Measurements from ENCODE around the gene PEX11A. TPM values are rescaled to one million over a fixed set of nuclear protein-coding genes. Genes with fewer than 3 reads are reported as not detected.
A peak's percentile ranks its signal among the peaks of the same experiment; 100 is the strongest.

PEX11A gene
- polyA plus RNA-seq, 10 donors: 3.0 to 7.0 (median 4.9) TPM

DNA sequence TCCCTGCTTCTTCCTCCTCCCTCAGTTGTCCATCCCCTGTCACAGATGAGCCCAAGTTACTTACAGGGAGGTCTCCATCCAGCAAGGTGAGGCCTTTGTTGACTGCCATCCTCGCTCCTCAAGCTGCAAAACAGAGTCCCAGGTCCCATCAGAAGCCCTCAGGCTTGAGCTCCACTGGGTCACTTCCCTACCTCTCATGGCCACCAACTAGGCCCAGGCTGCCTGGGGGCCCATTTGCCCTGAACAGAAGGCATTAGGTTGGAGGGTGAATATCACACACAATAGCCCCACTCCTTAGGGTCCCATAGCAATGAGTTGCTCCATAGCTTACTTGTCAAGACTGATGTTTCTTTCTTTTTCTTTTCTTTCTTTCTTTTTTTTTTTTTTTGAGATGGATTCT, 13.2 kb downstream of the PEX11A start:
- no peak for DNase-seq

- no peak for DNase-seq
Observed at GRCh38 chr15:89675606-89676005, 14.9 kb downstream of the PEX11A start.

DNA sequence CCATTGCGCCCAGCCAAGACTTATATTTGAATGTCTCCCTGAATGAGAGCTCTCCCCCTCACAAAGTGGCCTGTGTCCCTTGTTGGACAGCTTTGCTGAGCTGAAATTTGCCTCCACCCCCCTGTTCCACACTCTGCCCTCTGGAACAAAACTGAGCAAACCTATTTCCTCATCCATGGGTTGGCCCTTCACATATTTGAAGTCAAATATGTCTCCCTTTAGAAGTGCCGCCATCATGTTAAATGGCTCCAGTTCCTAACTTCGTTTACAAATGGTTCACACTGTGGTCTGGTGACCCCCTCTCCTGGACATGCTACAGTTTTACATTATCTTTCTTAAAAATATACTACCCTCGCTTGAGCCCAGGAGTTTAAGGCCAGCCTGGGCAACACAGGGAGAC, 16.0 kb downstream of the PEX11A start:
- DNase-seq: no peak

DNA sequence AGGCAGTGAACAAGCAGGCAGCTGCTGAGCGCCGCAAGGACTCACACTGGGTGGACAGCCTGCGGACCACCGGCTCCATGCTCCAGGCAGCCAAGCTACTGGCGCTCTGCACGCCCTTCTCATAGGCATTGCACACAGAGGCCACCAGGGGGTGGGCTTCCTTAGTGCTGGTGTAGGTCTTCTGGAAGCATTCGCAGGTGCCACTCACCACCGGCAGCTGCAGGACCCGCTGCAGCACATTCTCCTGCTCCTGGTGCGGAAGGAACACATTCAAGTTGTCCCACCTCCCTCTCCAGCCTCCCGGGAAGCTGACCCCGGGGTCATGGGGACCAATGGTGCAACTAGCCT, 17.4 kb downstream of the PEX11A start:
- DNase-seq: no peak

DNA sequence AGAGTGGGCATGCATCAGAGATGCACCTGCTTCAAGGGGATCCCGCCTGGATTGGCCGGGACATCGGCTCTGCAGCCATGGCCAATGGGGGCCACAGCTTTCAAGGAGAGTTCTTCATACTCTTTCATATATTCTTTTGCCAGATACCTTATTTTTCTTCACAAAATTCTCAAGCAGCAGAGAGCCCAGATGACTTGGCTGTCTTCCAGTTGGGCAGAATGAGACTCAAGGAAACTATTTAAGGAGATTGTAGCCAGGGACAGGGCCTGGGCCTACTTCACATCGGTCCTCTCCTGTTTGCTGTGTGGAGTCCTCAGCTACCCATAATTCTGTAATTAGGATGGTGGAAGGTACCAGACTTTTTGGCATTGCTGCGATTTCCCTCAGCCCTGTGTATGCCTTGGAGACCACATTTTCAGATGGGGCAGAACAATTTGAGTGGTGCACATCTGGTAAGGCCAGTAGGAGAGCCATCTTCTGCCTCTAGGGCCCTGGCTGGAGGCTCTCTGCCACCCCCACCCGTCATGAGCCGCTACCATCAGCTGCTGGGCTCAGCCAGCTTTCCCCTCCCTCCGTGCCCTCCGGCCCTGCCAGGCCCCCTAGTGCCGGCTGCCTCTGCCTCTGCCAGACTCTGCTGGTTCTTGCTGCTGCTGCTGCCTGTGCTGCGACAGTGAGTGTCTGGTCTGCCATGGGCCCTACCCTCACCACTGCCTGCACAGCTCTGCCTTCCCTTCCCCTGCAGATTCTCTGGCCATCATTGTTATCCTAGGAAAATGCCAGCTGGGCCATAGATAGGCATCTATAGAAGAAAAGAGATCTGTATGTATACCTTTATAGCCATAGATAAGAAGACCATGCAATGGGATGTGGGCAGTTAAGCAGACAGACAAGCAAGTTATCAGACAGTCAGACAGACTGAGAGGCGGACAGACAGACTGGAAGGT, 18.1 kb downstream of the PEX11A start:
- no peak for DNase-seq

GRCh38 chr15:89671687-89672086, 18.9 kb downstream of the PEX11A start:
- no peak for DNase-seq

- DNase-seq: no peak
Observed at GRCh38 chr15:89670971-89671560, 19.5 kb downstream of the PEX11A start.

DNA sequence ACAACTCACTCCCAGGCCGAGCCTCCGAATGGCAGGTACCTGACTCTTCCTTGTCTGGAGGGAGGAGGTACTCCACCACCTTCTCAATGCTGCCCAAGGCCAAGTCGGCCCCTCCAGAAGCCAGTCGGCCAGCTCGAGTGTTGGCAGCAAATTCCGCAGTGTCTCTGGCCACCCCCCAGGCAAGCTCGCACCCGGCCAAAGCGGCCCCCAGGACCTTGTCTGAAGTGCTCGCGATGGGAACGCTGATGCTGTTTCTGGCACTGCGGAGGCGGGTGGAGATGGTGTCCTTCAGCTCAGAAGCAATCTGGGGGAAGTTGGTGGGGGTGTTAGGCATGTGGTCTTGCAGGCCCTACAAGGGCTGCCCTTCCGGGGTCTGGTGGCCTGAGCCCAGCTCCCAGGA, 20.6 kb downstream of the PEX11A start:
- DNase-seq: no peak

DNA sequence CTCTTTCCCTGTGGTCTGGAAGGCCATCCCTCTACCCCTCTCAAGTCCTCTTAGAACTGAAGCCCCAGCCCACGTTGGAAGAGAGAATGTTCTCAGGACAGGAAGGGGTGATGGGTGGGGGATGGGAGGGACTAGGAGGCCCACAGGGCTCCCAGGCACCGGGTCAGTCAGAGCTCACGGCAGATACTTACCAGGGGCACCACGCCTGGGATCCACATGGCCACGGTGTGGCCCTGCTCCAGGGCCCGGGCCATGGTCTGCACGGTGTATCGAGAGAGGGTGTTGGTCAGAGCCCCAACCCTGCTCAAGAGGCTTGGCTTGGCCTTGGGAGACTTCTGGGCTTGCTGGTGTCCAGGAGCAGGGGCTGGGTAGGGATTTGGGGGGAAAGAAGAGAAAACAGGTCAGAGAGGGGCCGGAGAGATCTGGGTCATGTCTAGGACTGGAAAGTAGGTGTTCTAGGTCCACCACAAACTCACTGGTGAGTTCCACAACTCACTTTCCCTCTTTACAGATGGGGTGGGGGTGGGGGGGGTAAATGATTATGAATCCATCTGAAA, 21.2 kb downstream of the PEX11A start:
- DNase-seq: no peak

DNA sequence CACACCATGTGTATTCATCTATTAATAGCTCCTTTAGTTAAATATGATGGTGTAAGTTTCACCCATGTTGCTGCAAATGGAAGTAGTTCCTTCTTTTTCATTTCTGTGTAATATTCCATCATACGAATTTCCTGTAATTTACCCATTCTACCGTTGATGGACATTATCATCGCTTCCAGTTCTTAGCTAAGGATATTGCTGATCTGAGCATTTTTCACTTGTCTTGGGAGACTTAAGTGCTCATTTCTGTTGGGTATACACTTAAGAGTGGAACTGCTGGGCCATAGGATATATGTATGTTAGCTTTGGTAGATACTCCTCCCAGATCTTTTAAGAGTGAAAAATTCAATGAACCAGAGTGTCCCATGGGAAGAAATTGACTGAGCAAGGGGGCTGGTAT, 22.4 kb downstream of the PEX11A start:
- DNase-seq: no peak

DNA sequence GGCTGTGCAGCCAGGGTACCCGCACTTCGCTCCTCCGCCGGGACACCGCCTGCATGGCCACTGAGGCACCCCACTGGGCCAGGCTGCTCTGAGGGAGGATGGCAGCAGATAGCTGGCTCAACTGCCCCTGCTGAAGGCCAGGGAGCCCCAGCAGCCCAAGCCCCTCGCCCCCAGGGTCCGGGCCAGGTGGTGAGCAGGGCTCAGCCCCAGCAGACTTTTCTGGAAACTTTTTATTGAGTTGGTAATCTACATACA, 22.9 kb downstream of the PEX11A start:
- no peak for DNase-seq

GRCh38 chr15:89666858-89667705, 23.5 kb downstream of the PEX11A start:
- DNase-seq: no peak

DNA sequence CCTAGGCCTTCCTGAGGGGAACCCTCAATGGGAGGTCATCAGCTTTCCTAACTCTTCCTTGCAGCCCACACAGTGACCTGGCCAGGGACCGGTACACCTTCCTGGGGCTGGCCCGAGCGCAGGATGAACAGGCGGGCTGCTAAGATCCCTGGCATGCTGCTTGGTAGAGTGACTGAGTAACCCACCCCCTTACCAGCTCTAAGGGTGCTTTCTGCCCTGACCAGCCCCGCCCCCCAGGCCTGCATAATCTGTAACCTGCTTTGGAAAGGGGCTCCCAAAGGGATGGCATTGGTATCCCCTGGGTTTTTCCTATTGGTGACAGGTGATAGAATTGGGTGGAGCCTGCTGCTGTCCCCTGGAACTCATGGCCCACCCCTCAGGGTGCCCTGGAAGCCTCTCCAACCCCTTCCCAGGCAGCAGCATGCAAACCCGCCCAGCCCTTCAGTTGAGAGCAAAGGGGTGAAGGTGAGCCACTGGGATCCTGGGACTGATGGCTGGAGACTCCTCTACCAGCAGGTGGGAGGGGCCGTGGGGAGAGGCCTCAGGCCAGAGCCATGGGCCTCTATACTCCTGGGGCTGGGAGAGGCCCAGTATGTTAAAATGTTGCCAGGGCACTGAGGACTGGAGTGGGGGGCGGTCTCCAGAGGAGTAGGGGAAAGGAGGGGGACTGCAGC, 24.2 kb downstream of the PEX11A start:
- DNase-seq: peak in 1 of 3 donors; percentile 41

DNA sequence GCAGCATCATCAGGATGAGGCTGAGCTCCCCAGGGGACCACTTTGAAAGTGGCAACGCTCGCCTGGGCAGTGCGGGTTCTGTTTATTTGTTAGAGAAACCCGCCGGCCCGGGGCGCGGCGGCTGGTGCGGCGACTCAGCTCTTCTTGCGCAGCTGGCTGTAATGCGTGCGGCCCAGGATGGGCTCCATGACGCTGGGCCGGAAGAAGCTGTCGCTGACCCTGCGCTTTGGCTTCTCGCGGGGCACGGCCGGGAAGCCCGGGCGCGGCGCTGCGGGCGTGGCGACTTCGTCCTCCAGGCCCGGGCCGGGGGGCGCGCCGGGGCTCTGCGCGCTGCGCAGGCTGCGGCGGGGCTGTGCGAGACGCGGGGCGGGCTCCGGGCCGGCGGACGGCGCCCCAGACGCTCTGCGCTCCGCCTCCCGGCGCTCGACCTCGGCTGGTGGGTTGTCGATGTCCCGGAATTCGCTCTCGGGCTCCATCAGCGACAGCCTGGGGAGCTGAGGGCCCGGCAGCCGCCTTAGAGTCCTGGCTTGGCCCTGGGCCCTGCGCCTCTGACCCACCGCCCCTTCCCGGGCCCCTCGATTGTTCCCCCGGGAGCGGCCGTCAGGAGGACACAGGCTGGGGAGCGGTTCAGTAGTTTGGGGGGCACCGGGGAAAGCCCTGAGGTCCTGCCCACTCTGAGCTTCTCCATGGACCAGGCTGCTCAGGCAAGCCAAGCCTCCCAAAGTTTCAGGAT, 24.9 kb downstream of the PEX11A start:
- DNase-seq: peak; percentile 49 to 88 (median 83)

DNA sequence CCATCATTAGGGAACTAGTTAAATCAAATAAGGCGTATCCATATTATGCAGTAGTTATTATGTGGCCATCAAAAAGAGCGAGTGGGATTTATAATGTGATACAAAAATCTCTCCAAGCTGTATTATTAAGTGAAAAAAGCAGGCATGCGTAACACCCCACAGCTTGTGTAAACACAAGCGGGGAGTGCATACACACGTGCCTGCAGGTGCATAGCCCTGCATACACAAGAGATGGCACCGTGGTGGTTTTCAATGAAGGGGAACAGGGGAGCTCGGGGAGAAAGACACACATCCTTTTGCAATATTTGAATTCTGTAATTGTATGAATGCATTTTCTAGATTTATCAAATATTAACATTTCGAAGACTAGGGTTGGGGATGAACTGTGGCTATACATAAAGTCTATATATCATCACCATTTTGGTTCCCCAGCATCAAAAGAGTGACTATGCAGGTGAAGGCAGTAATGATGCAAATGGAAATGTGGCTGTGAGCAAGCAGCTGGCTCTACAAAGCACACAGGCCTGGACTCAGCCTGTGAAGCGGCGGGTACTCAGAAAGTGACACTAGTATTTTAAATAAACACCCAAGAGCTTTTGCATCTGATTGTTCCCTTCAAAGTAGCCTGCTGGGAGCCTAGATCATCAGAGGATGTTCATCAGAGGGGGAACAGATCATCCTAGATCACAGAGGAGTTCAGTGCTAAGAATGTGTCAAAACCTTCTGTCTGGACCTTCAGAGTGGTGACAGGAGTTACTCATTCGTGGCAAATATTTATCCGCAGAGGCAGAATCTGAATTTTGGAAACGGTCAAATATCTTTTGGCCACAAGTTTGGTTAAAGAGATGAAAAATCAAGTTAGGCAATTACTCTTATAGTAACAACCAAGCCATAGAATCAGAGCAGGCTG, 25.9 kb downstream of the PEX11A start:
- no peak for DNase-seq

DNA sequence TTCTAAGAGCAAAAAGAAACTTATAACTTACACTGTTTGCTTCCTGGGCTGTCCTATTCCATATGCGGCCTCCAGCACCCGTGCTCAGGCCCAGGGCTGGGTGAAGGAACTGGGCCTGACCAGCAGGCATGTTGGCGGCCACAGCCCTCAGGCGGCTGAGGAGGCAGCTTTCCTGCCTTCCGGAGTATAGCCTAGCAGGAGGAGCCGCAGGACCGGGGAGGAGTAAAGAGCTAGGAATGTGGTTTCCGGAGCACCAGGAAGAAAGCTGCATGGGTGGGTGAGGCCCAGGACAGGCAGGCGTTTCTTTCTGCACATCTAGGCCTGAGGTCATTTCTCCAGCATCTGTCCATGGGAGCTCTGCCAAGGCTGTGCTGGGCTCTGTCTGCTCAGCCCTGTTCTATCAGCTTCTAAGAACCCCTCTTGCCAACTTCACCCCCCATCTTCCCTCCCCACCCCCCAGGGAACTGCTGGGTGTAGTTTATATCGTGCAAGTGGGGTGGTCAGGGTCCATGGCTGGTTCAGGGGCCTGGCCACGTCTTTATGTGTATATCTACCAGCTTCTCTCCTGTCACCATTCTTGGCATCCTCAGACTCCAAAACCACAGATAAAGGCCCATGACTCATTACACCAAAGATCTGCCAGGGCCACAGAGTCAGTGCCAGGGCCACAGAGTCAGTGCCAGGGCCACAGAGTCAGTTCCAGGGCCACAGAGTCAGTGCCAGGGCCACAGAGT, 27.5 kb downstream of the PEX11A start:
- peak; percentile 69 to 86 (median 69) for DNase-seq

- DNase-seq: no peak
Observed at GRCh38 chr15:89660556-89660955, 30.0 kb downstream of the PEX11A start.

GRCh38 chr15:89659295-89659694, 31.3 kb downstream of the PEX11A start:
- no peak for DNase-seq

DNA sequence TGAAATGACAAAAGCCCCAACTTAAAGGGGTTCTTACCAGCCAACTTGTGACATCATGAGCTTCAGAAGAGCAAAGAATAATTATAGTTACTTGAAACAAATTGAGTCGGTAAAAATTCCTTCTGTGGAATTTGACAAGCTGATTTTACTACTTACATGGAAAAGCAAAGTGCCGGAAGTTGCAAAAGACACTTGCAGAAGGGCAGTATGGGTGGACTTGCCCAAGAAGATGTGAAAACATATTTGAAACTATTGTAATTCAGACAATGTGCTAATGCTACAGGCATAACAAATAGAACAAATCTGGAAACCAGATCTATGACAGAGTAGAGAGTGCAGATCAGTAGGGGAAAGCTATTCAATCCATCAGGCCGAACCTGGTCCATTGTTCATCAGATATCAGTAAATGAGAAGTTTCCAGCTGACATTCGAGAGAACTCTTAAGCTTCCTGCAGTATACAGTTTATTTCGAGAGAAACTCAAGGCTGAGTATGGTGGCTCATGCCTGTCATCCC, 32.8 kb downstream of the PEX11A start:
- DNase-seq: no peak
